Measurements from ENCODE around the gene MACF1.

The MACF1 gene

GRCh38 chr1:39268112-39268581 lies 63.7 kb downstream of the MACF1 start:
- DNase-seq (ENCODE audit: low spot score), result peak; percentile 68

- DNase-seq (ENCODE audit: low spot score), result no peak
These were observed 64.4 kb downstream of the MACF1 start for GRCh38 chr1:39268906-39269305.

- no peak for DNase-seq (ENCODE audit: low spot score)
These were observed 64.9 kb downstream of the MACF1 start for GRCh38 chr1:39269349-39269748.

- DNase-seq (ENCODE audit: low spot score), result no peak
These were observed 65.4 kb downstream of the MACF1 start for GRCh38 chr1:39269791-39270342.

- no peak for DNase-seq (ENCODE audit: low spot score)
These were observed 65.9 kb downstream of the MACF1 start for GRCh38 chr1:39270368-39270767.

GRCh38 chr1:39272027-39272797 lies 67.7 kb downstream of the MACF1 start:
- no peak for DNase-seq (ENCODE audit: low spot score)

GRCh38 chr1:39272798-39273469 lies 68.4 kb downstream of the MACF1 start:
- no peak for DNase-seq (ENCODE audit: low spot score)

- no peak for DNase-seq (ENCODE audit: low spot score)
These were observed 71.5 kb downstream of the MACF1 start for GRCh38 chr1:39275836-39276507.

GRCh38 chr1:39277879-39278278 lies 73.4 kb downstream of the MACF1 start:
- no peak for DNase-seq (ENCODE audit: low spot score)

GRCh38 chr1:39282537-39283216 lies 78.2 kb downstream of the MACF1 start:
- DNase-seq (ENCODE audit: low spot score), result no peak

GRCh38 chr1:39283858-39284257 lies 79.4 kb downstream of the MACF1 start:
- DNase-seq (ENCODE audit: low spot score), result no peak

GRCh38 chr1:39287541-39287940 lies 83.0 kb downstream of the MACF1 start:
- DNase-seq (ENCODE audit: low spot score), result no peak

GRCh38 chr1:39288735-39289465 lies 84.4 kb downstream of the MACF1 start:
- no peak for DNase-seq (ENCODE audit: low spot score)

- DNase-seq (ENCODE audit: low spot score), result no peak
These were observed 87.9 kb downstream of the MACF1 start for GRCh38 chr1:39292401-39292800.

GRCh38 chr1:39293375-39294070 lies 89.0 kb downstream of the MACF1 start:
- no peak for DNase-seq (ENCODE audit: low spot score)

- no peak for DNase-seq (ENCODE audit: low spot score)
These were observed 90.0 kb downstream of the MACF1 start for GRCh38 chr1:39294531-39294930.

- DNase-seq (ENCODE audit: low spot score), result no peak
These were observed 91.4 kb downstream of the MACF1 start for GRCh38 chr1:39295901-39296300.

GRCh38 chr1:39297551-39297950 lies 93.1 kb downstream of the MACF1 start:
- no peak for DNase-seq (ENCODE audit: low spot score)

GRCh38 chr1:39301606-39302005 lies 97.1 kb downstream of the MACF1 start:
- no peak for DNase-seq (ENCODE audit: low spot score)

- DNase-seq (ENCODE audit: low spot score), result no peak
These were observed 101.1 kb downstream of the MACF1 start for GRCh38 chr1:39305555-39305954.

GRCh38 chr1:39310015-39310414 lies 105.5 kb downstream of the MACF1 start:
- no peak for DNase-seq (ENCODE audit: low spot score)

Measured in left forelimb (tissue), 1 donor.